GM10266 (cell line): ENCODE results near the gene ABCC1.

Experiments
- DNase-seq: peaks from one replicate; pipeline ENCODE4 v3.0.0; 2012; ENCODE audit errors: extremely low spot score
- TF ChIP-seq, protein P1 (sequence below): IDR thresholded peaks from 2 replicates; pipeline ENCODE4 v1.5.1; 2012; ENCODE audit warnings: mild to moderate bottlenecking, low read depth; ENCODE audit not compliant: control insufficient read depth, insufficient read depth; ENCODE audit errors: missing control alignments

Gene ABCC1

DNA sequence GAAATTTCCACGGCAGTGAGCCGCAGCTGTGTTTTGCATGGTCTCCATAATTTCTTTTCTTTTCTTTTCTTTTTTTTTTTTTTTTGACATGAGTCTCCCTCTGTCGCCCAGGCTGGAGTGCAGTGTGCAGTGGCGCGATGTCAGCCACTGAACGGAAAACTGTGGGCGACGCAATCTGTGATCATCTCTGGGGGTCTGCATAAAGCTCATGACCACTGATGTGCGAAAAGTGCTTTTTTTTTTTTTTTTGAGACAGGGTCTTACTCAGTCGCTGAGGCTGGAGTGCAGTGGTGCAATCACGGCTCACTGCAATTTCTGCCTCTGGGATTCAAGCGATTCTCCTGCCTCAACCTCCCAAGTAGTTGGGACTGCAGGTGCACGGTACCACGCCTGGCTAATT is 156.2 kb downstream of the ABCC1 start:
- no peak for DNase-seq
- TF ChIP-seq, protein P1, sequence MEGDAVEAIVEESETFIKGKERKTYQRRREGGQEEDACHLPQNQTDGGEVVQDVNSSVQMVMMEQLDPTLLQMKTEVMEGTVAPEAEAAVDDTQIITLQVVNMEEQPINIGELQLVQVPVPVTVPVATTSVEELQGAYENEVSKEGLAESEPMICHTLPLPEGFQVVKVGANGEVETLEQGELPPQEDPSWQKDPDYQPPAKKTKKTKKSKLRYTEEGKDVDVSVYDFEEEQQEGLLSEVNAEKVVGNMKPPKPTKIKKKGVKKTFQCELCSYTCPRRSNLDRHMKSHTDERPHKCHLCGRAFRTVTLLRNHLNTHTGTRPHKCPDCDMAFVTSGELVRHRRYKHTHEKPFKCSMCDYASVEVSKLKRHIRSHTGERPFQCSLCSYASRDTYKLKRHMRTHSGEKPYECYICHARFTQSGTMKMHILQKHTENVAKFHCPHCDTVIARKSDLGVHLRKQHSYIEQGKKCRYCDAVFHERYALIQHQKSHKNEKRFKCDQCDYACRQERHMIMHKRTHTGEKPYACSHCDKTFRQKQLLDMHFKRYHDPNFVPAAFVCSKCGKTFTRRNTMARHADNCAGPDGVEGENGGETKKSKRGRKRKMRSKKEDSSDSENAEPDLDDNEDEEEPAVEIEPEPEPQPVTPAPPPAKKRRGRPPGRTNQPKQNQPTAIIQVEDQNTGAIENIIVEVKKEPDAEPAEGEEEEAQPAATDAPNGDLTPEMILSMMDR, result no peak

DNA sequence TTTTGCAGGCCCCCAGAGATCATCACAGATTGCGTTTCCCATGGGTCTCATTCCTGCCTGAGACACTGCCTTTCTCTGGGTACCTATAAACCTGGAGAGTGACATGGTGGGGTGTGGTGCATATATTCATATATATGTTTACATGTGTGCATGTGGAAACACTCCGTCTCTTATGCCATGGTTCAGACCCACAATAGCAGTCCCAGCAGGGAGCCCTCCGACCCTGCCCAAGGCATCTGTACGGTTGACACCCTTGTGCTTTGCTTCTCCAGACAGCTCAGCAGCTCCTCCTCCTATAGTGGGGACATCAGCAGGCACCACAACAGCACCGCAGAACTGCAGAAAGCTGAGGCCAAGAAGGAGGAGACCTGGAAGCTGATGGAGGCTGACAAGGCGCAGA is 157.1 kb downstream of the ABCC1 start:
- no peak for DNase-seq
- TF ChIP-seq, protein P1, result no peak

DNA sequence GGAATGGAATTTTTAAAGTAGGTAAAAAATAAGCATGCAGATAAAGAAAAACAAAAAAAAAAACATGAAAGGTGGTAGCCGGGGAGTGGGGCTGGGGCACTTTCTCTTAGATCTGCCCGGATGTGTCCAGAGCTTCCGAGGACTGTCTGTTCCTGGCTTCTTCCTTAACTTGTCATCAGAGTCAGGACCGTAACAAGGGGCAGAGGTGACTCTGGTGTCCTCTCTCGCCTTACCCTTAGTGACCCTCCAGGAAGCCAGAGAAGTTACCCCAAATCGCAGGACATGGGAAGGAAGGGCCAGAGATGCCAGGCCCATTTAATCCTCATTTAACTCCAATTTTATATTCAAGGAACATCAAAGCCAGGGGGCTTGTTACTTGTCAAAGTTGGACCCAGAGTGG is 158.4 kb downstream of the ABCC1 start:
- TF ChIP-seq, protein P1, result no peak

DNA sequence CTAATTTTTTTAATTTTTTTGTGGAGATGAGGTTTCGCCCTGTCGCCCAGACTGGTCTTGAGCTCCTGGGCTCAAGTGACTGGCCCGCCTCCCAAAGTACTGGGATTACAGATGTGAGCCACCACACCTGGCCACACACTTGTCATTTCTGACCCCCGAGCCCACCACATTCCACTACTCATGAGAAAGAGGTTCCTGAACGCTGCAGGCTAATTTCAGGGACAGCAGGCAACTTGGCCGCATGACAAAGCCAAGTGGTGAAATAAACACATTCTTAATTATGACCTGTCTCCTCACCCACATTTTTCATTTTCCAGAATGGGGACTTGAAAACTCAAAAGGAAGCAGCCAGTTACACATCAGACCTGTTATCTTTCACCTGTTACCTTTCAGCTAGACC is 159.3 kb downstream of the ABCC1 start:
- TF ChIP-seq, protein P1, result no peak
- DNase-seq, result no peak

More for the DNA sequence above, 158.4 kb downstream of the ABCC1 start:
- no peak for DNase-seq

DNA sequence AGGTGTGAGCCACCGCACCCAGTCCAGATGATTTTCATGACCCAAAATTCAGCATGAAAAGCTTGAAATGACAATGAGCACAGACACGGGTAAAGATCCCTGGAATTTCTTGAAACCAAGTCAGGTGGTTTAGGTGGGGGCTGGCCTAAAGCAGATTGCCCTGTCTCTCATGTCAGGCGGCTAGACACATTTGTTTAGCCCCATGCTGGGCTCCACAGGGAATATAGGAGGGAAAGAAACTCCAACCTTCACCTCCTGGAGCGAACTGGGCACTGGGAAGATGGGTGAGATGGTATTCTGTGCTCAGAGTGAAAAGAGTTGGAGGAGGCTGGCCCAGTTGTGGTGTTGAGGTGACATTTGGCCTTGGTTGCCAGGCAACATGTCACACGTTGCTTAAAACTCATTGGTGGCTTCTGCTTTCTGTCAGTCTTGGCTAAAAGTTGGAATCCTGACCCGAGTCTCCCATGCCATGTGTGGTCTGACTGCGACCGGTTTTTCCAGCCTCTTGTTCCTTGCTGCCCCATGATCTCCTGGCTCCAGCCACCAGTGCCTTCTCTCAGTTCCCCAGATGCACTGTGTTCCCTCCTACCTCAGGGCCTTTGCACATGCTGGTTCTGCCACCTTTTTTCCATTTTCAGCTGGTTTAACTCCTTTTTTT is 160.2 kb downstream of the ABCC1 start:
- DNase-seq, result no peak
- TF ChIP-seq, protein P1, result no peak

DNA sequence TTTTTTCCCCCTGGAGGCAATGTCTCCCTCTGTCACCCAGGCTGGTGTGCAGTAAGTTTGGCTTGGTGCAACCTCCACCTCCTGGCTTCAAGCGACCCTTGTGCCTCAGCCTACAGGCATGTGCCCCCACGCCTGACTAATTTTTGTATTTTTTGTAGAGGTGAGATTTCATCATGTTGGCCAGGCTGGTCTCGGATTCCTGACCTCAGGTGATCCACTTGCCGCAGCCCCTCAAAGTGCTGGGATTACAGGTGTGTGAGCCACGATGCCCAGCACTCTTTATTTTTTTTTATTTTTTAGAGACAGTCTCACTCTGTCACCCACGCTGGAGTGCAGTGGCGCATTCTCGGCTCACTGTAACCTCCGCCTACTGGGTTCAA is 160.7 kb downstream of the ABCC1 start:
- TF ChIP-seq, protein P1, result no peak
- no peak for DNase-seq

DNA sequence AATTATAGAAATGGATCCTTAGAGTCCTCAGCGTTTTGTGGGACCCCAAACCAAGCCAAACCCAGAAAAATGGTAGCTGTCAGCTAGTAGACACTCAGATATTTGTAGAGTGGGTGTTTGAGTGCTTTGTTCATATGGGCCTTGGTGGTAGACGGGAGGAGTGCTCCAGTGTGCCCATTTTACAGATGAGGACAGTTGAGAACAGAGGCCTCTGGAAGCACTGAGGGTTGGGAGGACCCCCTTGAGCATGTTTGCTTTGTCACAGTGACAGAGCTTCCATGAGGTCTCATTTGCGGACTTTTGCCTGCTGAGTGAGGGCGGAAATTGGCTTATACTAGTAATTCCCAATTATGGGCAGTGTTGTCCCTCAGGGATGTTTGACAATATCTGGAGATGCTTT is 162.2 kb downstream of the ABCC1 start:
- DNase-seq, result no peak
- TF ChIP-seq, protein P1, result no peak
